Measurements from ENCODE around the gene GUCY1A1.

Gene GUCY1A1

GRCh38 chr4:155692361-155692760 lies 25.7 kb downstream of the GUCY1A1 start:
- Histone ChIP-seq H3K9me3 (ENCODE audit: control insufficient read depth, insufficient read depth, low read depth, low read length) (no peaks in the 10 kb centered on the region), H3K36me3 (ENCODE audit: control insufficient read depth in 2 of 2, insufficient read depth in 1 of 2, low read length in 2 of 2) (no peaks in the 10 kb centered on the region), H3K27ac (ENCODE audit: extremely low read depth, low read depth, low read length) (no peak overlapping the region), H3K4me1 (ENCODE audit: control insufficient read depth, insufficient read depth, low read length) (no peaks in the 10 kb centered on the region), H3K4me3 (ENCODE audit: low read depth, low read length) (no peak overlapping the region)
- CTCF ChIA-PET = no interaction called here
- TF ChIP-seq ZBTB17 (tag by site-specific recombination; IDR thresholded peaks at IDR 0.05) = no peak
- no peak for TF ChIP-seq ZNF169 (tag by site-specific recombination; IDR thresholded peaks at IDR 0.05)
- TF ChIP-seq ZBTB7A (tag by site-specific recombination; IDR thresholded peaks at IDR 0.05; ENCODE audit: low read depth) = no peak
- TF ChIP-seq ZNF416 (tag by site-specific recombination; IDR thresholded peaks at IDR 0.05) = no peak
- TF ChIP-seq MZF1 (tag by site-specific recombination; IDR thresholded peaks at IDR 0.05; ENCODE audit: borderline replicate concordance) = no peak
- TF ChIP-seq ZNF292 (tag by site-specific recombination; IDR thresholded peaks at IDR 0.05; ENCODE audit: borderline replicate concordance, low read depth) = no peak
- TF ChIP-seq ZNF513 (tag by site-specific recombination; IDR thresholded peaks at IDR 0.05) = no peak
- no peak for TF ChIP-seq ZNF350 (tag by site-specific recombination; IDR thresholded peaks at IDR 0.05)
- TF ChIP-seq ZNF26 (tag by site-specific recombination; IDR thresholded peaks at IDR 0.05) = no peak
- no peak for TF ChIP-seq ZNF76 (tag by site-specific recombination; IDR thresholded peaks at IDR 0.05; ENCODE audit: borderline replicate concordance, low read depth)
- no peak for TF ChIP-seq ZBTB1 (tag by site-specific recombination; IDR thresholded peaks at IDR 0.05)
- no peak for TF ChIP-seq ZNF670 (tag by site-specific recombination; IDR thresholded peaks at IDR 0.05; ENCODE audit: low read depth)
- no peak for TF ChIP-seq WT1 (tag by site-specific recombination; IDR thresholded peaks at IDR 0.05)
- no peak for TF ChIP-seq ZNF571 (tag by site-specific recombination; IDR thresholded peaks at IDR 0.05)
- TF ChIP-seq REST (tag by site-specific recombination; IDR thresholded peaks at IDR 0.05) = no peak
- no peak for TF ChIP-seq PATZ1 (tag by site-specific recombination; IDR thresholded peaks at IDR 0.05)
- no peak for TF ChIP-seq ZNF398 (tag by site-specific recombination; IDR thresholded peaks at IDR 0.05)
- no peak for TF ChIP-seq SP7 (tag by site-specific recombination; IDR thresholded peaks at IDR 0.05)
- POLR2A ChIA-PET = no interaction called here

Measured in HEK293 (cell line).